ENCODE results near the gene ELANE. TPM values are rescaled to one million over a fixed set of nuclear protein-coding genes. Genes with fewer than 3 reads are reported as not detected.
"Not testable (repeated sequence)": the region's sequence is repeated elsewhere in the genome, so short reads cannot be mapped to it uniquely, and the experiment has no call there.

Gene ELANE
- total RNA-seq, 3 donors from 2014 or later (not counting 1 experiment from before 2014, with no cell fraction given): 1.7 to 1.8 TPM; not detected in 1

DNA sequence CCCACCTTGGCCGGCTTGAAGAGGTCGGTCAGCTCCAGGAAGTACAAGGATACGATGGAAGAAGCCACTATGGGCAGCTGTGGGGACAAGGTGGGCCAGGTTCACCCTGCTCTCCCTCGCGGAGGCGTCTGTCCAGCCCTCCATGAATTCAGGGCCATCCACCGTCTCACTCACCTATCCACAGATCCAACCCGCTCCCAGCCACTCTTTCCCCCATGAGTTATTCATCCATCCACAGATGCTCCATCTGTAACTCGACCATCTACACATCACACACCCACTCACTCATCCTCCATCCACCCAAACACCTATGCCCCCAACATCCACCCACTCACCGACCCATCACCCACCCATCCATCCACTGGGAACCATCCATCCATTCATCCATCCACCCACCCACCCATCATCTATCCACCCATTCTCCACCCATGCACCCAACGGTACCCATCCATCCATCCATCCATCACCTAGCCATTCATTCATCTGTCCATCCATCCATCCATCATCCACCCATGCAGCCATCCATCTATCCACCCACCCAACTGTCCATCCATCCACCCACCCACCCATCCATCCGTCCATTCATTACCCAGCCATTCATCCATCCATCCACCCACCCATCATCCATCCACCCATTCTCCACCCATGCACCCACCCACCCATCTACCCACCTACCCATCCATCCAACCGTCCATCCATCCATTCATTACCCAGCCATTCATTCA is 36.2 kb upstream of the ELANE start:
- DNase-seq (no peak), ATAC-seq (no peak)
- TF ChIP-seq, protein P1, sequence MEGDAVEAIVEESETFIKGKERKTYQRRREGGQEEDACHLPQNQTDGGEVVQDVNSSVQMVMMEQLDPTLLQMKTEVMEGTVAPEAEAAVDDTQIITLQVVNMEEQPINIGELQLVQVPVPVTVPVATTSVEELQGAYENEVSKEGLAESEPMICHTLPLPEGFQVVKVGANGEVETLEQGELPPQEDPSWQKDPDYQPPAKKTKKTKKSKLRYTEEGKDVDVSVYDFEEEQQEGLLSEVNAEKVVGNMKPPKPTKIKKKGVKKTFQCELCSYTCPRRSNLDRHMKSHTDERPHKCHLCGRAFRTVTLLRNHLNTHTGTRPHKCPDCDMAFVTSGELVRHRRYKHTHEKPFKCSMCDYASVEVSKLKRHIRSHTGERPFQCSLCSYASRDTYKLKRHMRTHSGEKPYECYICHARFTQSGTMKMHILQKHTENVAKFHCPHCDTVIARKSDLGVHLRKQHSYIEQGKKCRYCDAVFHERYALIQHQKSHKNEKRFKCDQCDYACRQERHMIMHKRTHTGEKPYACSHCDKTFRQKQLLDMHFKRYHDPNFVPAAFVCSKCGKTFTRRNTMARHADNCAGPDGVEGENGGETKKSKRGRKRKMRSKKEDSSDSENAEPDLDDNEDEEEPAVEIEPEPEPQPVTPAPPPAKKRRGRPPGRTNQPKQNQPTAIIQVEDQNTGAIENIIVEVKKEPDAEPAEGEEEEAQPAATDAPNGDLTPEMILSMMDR (IDR thresholded peaks at IDR 0.05): no peak
- Histone ChIP-seq H3K27me3 (ENCODE audit: control insufficient read depth, insufficient read depth, low read length) (no peaks in the 10 kb centered on the region), H3K36me3 (ENCODE audit: control insufficient read depth, insufficient read depth, low read length) (peaks cover 11% of the 10 kb centered on the region), H3K9me3 (ENCODE audit: control insufficient read depth, insufficient read depth, low read length) (no peaks in the 10 kb centered on the region), H3K27ac (ENCODE audit: low read length) (no peak overlapping the region), H3K4me3 (ENCODE audit: low read length) (no peak overlapping the region), H3K4me1 (ENCODE audit: control insufficient read depth, insufficient read depth, low read length) (no peaks in the 10 kb centered on the region)
- H3K4me1 Mint-ChIP-seq: peaks cover 0 to 14% of the 10 kb centered on the region in 2 donors
- WGBS (ENCODE audit: insufficient coverage): 97% methylated on average over 13 of the region's 13 CpGs
- intact Hi-C loops (cut with micrococcal nuclease): no loop called here
- H3K27me3 Mint-ChIP-seq (ENCODE audit: low read depth in 2 of 2): no peaks in the 10 kb centered on the region
- peak overlapping the region in 1 of 2 donors; percentile 44 for H3K27ac Mint-ChIP-seq
- peaks cover 0 to 4% of the 10 kb centered on the region in 2 donors for H3K9me3 Mint-ChIP-seq
- H3K4me3 Mint-ChIP-seq: no peak overlapping the region
- H3K36me3 Mint-ChIP-seq: no peaks in the 10 kb centered on the region

DNA sequence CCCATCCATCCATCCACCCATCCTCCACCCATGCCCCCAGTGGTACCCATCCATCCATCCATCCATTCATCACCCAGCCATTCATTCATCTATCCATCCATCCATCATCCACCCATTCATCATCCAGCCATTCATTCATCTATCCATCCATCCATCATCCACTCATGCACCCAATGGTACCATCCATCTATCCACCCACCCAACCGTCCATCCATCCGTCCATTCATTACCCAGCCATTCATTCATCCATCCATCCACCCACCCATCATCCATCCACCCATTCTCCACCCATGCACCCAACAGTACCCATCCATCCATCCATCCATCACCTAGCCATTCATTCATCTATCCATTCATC is 35.6 kb upstream of the ELANE start:
- intact Hi-C loops (cut with micrococcal nuclease): no loop called here
- Mint-ChIP-seq H3K27me3 (ENCODE audit: low read depth in 2 of 2) (no peaks in the 10 kb centered on the region), H3K4me1 (peaks cover 0 to 14% of the 10 kb centered on the region in 2 donors), H3K27ac (peak overlapping the region in 1 of 2 donors; percentile 44), H3K4me3 (no peak overlapping the region), H3K36me3 (no peaks in the 10 kb centered on the region), H3K9me3 (peaks cover 0 to 4% of the 10 kb centered on the region in 2 donors)
- no peak for ATAC-seq
- WGBS (ENCODE audit: insufficient coverage): 97% methylated on average over 2 of the region's 2 CpGs
- Histone ChIP-seq H3K4me1 (ENCODE audit: control insufficient read depth, insufficient read depth, low read length) (no peaks in the 10 kb centered on the region), H3K27ac (ENCODE audit: low read length) (no peak overlapping the region), H3K4me3 (ENCODE audit: low read length) (no peak overlapping the region), H3K27me3 (ENCODE audit: control insufficient read depth, insufficient read depth, low read length) (no peaks in the 10 kb centered on the region), H3K9me3 (ENCODE audit: control insufficient read depth, insufficient read depth, low read length) (no peaks in the 10 kb centered on the region), H3K36me3 (ENCODE audit: control insufficient read depth, insufficient read depth, low read length) (peaks cover 6% of the 10 kb centered on the region)
- DNase-seq: no peak
- TF ChIP-seq, protein P1 (IDR thresholded peaks at IDR 0.05): no peak

DNA sequence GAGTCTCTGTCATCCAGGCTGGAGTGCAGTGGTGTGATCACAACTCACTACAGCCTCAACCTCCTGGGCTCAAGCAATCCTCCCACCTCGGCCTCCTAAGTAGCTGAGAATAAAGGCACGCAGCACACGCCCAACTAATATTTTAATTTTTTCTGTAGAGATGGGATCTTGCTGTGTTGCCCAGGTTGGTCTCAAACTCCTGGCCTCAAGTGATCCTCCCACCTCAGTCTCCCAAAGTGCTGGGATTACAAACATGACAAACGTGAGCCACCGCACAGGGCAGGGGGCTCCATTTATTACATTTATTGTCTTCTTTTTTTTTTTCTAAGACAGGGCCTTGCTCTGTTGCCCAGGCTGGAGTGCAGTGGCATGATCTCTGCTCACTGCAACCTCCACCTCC is 31.9 kb upstream of the ELANE start:
- DNase-seq; H3K9me3 Mint-ChIP-seq; H3K4me3 ChIP-seq (ENCODE audit: low read length); intact Hi-C loops (cut with micrococcal nuclease); H3K27ac Mint-ChIP-seq; H3K4me3 Mint-ChIP-seq; H3K36me3 Mint-ChIP-seq; H3K9me3 ChIP-seq (ENCODE audit: control insufficient read depth, insufficient read depth, low read length); H3K4me1 ChIP-seq (ENCODE audit: control insufficient read depth, insufficient read depth, low read length); H3K36me3 ChIP-seq (ENCODE audit: control insufficient read depth, insufficient read depth, low read length); H3K27ac ChIP-seq (ENCODE audit: low read length); ATAC-seq: not testable (repeated sequence)
- WGBS (ENCODE audit: insufficient coverage): 90% methylated on average over 3 of the region's 5 CpGs
- Mint-ChIP-seq H3K27me3 (ENCODE audit: low read depth in 2 of 2) (peaks cover 6 to 10% of the 10 kb centered on the region in 2 donors), H3K4me1 (peaks cover 0 to 14% of the 10 kb centered on the region in 2 donors)
- peaks cover 11% of the 10 kb centered on the region for H3K27me3 ChIP-seq (ENCODE audit: control insufficient read depth, insufficient read depth, low read length)

DNA sequence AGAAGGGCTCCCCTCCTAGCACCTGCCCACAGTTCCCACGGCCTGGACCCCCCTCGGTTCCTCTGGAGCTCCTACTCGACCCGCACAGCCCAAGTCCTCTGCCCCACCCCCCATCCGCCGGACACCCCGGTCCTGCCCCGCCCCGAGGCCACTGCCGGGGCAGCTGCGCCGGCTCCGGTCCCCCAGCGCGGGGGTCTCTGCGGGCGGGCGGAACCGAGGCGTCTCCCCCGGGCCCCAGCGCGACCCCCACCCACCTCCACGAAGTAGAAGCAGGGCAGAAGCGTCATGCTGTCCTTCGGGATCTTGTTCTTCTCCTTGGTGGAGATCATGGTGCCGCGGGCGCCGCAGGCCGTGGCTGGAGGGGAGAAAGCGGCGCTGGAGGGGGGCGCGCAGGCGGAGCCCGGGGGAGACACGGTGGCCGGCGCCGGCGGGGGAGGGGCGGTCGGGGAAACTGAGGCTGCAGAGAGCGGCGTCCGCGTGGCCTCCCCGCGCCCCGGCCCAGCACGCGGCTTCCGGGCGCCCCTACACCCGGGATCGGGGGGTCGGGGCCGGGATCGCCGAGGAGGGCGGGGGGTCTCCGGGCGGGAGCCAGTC is 30.8 kb upstream of the ELANE start:
- Mint-ChIP-seq H3K27me3 (ENCODE audit: low read depth in 2 of 2) (peaks cover 6 to 10% of the 10 kb centered on the region in 2 donors), H3K4me3 (peak overlapping the region; percentile 28), H3K4me1 (peaks cover 0 to 8% of the 10 kb centered on the region in 2 donors), H3K9me3 (peaks cover 0 to 4% of the 10 kb centered on the region in 2 donors), H3K27ac (no peak overlapping the region), H3K36me3 (no peaks in the 10 kb centered on the region)
- H3K4me1 ChIP-seq (ENCODE audit: control insufficient read depth, insufficient read depth, low read length): no peaks in the 10 kb centered on the region
- ATAC-seq (no peak), DNase-seq (no peak)
- TF ChIP-seq, protein P1 (IDR thresholded peaks at IDR 0.05): no peak
- peaks cover 11% of the 10 kb centered on the region for H3K27me3 ChIP-seq (ENCODE audit: control insufficient read depth, insufficient read depth, low read length)
- no peak overlapping the region for H3K4me3 ChIP-seq (ENCODE audit: low read length)
- WGBS (ENCODE audit: insufficient coverage): 2% methylated on average over 64 of the region's 64 CpGs
- H3K9me3 ChIP-seq (ENCODE audit: control insufficient read depth, insufficient read depth, low read length): no peaks in the 10 kb centered on the region
- intact Hi-C loops (cut with micrococcal nuclease): no loop called here
- no peak overlapping the region for H3K27ac ChIP-seq (ENCODE audit: low read length)
- H3K36me3 ChIP-seq (ENCODE audit: control insufficient read depth, insufficient read depth, low read length): no peaks in the 10 kb centered on the region

All from natural killer cell (primary cell).